ENCODE measurements around the gene PHYH.
"Not testable (repeated sequence)": the region's sequence is repeated elsewhere in the genome, so short reads cannot be mapped to it uniquely, and the experiment has no call there.

The PHYH gene

DNA sequence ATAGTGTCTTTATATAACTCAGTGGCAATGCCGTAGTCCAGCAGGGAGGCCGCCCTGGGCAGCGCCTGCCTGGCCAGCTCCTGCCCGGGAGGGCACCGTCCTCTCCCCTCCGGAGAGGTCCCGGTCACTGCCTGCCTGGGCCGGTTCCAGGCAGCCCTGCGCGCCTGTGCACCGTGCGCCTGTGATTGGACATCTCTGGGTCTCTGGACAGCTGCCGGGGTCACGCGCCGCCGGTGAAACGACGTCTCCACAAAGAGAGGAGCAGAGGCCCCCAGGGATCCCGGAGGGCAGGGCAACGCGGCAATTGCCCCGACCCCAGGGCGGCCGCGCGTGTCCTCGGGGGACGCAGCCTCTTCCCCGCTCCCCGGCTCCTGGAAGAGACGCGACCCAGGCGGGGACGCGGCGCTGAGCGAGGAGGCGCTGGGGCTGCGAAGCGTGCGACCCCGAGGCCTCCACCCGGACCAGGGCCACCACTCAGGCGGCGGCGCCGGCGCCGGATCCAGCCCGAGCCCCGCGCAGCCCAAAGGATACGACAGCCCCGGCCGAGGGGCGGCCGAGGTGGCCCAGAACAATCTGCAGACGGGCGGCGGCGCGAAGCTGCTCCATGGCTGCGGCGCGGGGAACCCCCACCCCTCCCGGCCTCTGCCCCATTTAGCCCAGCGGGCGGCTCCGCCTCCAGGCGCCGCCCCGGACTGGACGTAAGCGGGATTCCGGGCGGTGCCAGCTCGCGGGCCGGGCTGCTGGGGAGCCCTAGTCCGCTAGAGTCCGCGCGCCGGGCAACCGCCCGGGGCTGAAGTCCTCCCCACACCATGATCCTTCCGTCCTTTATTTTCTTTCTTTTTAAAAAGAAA, at the start of gene PHYH:
Gene PHYH (minus strand): TSS at position 628 of the 851 bp plus-strand sequence. CDS start 22 bp downstream, at position 606.
- DNase-seq: peak; percentile 90

- peak; percentile 78 for DNase-seq
Observed at GRCh38 chr10:13348216-13349017, 48.6 kb upstream of the PHYH start, which contains the start of gene SEPHS1. SEPHS1 (minus strand) TSS chr10:13348293; CDS start chr10:13344950, 3,343 bp downstream.

DNA sequence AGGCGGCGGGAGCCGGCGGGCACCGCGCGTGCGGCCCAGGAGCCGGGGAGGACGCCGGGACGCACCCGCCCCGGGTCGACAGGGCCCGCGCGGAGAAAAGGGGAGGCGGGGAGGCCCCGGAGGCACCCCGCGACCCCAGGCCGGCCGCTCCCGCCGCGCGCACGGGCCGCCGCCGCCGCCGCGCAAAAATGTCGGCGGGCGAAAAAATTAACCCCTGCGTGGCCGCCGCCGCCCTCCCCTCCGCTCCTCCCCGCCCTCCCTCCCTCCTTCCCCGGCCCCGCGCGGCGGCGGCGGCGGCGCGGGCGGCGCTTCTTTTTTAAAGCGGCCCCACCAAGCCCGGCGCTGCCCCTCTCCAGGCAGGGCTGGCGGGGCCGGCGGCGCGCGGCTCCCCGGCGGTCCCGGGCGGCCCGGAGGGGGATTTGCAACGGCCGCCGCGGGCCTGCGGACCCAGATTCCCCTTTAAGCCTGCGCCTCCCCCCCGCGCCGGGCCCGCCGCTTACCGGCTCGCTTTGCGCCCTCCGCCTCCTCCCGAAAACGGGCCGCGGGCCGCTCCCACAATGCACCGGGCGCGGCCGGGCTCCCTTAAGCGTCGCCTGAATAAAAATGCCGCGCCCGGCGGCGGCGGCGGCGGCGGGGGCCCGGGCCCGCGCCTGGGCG, 47.8 kb upstream of the PHYH start:
- DNase-seq: peak; percentile 78

GRCh38 chr10:13347043-13347499, 47.2 kb upstream of the PHYH start:
- no peak for DNase-seq

DNA sequence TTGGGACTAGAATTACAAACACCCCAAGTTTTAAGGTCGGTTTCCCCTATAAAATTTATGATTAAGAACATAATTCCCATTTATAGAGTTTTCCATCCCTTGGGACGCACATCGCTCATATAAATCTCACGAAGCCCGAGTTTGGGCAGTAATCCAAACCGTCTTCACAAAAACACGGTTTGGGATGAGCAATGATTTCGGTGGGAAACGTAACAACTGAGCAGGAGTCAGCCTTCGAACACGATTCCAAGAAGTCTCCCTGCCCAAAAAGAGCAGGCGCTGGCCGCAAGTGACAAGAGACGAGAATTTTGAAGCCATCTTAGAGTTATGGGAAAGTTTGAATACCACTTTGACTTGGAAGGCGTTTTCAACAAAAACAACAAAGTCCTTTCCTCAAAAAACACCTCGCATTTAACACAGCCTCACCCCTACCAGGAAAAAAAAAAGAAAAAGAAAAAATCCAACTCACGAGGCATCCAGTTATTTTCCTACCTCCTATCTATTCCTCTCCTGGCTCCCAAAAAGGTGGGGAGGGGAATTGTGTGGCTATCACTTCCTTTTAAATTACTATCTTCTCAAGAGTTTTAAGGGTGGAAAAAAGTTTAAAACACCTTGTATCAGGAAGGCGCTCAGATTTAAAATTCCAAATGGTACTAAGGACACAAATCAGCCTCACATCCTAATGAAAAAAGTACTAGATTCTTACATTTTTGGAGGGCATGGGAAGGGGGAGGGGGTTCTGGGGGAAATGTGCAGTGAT, 46.6 kb upstream of the PHYH start:
- no peak for DNase-seq

GRCh38 chr10:13340626-13341376, 40.9 kb upstream of the PHYH start:
- no peak for DNase-seq

- DNase-seq: no peak
Observed at GRCh38 chr10:13340068-13340467, 40.2 kb upstream of the PHYH start.

- DNase-seq: no peak
Observed at GRCh38 chr10:13338390-13339110, 38.7 kb upstream of the PHYH start.

- no peak for DNase-seq
Observed at GRCh38 chr10:13337827-13338196, 37.9 kb upstream of the PHYH start.

- no peak for DNase-seq
Observed at GRCh38 chr10:13337128-13337826, 37.4 kb upstream of the PHYH start.

DNA sequence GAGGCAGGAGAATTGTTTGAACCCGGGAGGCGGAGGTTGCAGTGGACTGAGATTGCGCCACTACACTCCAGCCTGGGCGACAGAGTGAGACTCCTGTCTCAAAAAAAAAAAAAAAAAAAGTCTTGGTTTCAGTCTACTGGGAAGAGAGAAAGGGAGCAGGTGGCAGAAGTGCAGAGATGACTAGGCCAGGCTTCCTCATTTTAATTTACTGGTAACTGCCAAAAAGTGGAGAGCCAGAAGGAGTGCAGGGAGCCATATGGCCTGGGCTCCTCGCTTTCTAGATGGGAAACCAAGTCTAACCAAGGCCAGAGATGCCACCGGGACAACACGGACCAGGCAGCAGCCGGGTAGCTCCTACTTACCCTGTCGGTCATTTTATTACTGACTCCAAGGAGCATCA, 36.0 kb upstream of the PHYH start:
- DNase-seq: no peak

DNA sequence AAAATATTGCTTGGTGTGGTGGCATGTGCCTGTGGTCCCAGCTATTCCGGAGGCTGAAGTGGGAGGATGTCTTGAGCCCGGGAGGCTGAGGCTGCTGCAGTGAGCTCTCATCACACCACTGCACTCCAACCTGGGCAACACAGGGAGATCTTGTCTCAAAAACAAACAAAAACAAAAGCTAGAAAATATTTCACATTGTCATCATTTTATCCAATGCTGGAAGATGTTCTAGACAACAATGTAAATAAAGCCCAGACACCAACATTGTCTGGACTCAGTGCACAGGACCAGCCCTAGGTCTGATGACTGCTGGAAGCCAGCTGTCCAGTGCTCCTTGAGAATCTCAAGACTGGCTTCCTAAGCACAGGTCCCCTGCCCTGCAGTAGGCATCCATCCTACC, 34.7 kb upstream of the PHYH start:
- no peak for DNase-seq

- DNase-seq: no peak
Observed at GRCh38 chr10:13331646-13332045, 31.8 kb upstream of the PHYH start.

DNA sequence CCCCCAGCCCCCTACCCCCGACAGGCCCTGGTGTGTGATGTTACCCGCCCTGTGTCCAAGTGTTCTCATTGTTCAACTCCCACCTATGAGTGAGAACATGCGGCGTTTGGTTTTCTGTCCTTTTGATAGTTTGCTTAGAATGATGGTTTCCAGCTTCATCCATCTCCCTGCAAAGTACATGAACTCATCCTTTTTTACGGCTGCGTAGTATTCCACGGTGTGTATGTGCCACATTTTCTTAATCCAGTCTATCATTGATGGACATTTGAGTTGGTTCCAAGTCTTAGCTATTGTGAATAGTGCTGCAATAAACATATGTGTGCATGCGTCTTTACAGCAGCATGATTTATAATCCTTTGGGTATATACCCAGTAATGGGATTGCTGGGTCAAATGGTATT, 31.1 kb upstream of the PHYH start:
- not testable (repeated sequence) for DNase-seq

DNA sequence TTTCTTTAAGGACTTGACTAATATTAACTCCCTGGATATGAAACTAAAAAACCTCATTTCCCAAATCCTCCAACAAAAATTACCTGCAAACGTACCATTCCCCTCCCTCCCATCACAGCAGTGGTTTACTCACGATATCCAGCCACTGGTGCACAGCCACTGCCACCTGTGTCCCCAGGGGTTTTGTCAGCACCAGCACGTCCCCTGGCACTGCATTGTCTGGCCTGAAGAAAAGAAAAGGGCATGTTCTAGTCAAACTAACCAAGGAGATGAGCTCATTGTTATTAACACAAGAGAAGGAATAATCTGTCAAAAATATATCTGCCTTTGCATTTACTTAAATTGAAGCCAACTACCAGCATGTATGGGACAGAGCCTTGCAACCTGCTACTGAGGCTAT, 29.7 kb upstream of the PHYH start:
- DNase-seq: no peak

GRCh38 chr10:13328613-13329012, 28.7 kb upstream of the PHYH start:
- no peak for DNase-seq

- no peak for DNase-seq
Observed at GRCh38 chr10:13328126-13328525, 28.3 kb upstream of the PHYH start.

DNA sequence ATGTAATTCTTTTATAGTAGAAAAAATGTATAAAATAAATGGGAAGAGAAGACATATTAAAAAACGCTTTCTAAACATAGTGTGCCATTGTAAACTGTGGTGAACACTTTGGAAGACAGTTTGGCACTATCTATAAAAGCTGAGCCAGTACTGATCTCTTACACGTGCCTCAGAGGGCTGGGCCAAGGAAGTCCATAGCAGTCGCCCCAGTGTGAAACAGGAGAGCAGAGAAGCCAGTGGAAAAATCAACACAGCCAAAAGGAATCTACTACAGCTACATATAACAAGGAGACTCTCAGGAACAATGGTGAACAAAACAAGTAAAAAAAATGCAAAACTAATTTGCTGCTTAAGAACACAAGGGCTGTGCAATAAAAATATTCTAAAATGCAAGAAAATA, 27.7 kb upstream of the PHYH start:
- no peak for DNase-seq

GRCh38 chr10:13322615-13323148, 22.8 kb upstream of the PHYH start:
- DNase-seq: no peak

DNA sequence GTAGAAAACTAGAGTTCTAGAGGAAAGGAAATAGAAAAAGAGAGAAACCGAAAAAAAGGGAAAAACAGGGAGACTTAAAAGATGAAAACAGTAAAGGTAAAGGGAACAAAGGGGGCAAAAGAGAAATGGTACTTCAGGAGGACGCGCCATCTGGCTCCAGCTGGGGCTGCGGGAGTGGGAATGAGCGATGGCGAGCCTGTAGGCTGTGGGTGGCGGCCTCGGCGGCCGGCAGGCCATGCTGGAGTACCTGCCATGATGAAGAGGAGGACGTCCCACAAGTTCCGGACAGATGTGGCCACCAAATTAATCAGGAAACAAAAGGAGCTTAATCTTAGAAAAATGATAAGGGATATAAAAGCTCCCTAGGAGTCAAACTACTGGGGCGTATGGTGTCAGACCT, 21.7 kb upstream of the PHYH start:
- DNase-seq: no peak

All from NCI-H774 (cell line).